Measurements from ENCODE around the gene SLC13A4. TPM values are rescaled to one million over a fixed set of nuclear protein-coding genes. Genes with fewer than 3 reads are reported as not detected.

The SLC13A4 gene
- total and polyA plus RNA-seq, 2 donors (not counting 1 experiment from before 2014, with no cell fraction given), result 0.32 to 0.50 TPM

DNA sequence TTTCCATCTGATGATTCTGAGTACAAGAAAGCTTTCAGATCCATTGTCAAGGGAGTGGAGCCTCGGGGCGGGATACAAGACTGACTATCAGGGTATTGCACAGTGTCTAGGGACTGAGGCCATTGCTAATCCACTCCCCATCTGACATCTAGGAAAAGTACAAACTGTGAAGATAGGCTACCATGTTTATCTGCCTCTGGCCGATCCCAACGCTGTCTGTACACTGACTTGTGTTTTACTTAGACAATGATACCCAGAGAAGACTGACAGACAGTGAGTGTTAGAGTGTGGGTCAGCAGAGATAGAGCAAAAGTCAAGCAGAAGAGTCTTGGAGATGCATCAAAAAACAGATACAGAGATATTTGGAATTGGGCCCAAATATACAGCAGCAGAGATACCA, 3.1 kb upstream of the SLC13A4 start:
- H4K20me1 ChIP-seq (ENCODE audit: control insufficient read depth, extremely low read depth, insufficient read depth, low read length), result no peaks in the 10 kb centered on the region
- H3K36me3 ChIP-seq (ENCODE audit: control insufficient read depth, insufficient read depth, low read length), result peaks cover 8% of the 10 kb centered on the region
- H3K79me2 ChIP-seq (ENCODE audit: control insufficient read depth, insufficient read depth, low read length), result peaks cover 2% of the 10 kb centered on the region
- no peak for TF ChIP-seq EZH2 (IDR thresholded peaks at IDR 0.05; ENCODE audit: low read length, missing control alignments)
- TF ChIP-seq, protein P1, sequence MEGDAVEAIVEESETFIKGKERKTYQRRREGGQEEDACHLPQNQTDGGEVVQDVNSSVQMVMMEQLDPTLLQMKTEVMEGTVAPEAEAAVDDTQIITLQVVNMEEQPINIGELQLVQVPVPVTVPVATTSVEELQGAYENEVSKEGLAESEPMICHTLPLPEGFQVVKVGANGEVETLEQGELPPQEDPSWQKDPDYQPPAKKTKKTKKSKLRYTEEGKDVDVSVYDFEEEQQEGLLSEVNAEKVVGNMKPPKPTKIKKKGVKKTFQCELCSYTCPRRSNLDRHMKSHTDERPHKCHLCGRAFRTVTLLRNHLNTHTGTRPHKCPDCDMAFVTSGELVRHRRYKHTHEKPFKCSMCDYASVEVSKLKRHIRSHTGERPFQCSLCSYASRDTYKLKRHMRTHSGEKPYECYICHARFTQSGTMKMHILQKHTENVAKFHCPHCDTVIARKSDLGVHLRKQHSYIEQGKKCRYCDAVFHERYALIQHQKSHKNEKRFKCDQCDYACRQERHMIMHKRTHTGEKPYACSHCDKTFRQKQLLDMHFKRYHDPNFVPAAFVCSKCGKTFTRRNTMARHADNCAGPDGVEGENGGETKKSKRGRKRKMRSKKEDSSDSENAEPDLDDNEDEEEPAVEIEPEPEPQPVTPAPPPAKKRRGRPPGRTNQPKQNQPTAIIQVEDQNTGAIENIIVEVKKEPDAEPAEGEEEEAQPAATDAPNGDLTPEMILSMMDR (conservative IDR thresholded peaks at IDR 0.05 in 1 of 2, IDR thresholded peaks at IDR 0.05 in 1 of 2; ENCODE audit: low read depth in 1 of 2, low read length in 2 of 2), result no peak
- H3K4me3 ChIP-seq (replicated peaks in 1 of 4; ENCODE audit: control extremely low read depth in 1 of 4, insufficient read depth in 1 of 4, low read depth in 3 of 4, low read length in 4 of 4), result no peak overlapping the region
- H2AFZ ChIP-seq (ENCODE audit: low read length), result no peak overlapping the region
- no peak overlapping the region for H3K27ac ChIP-seq (ENCODE audit: insufficient read depth, low read length)
- no peaks in the 10 kb centered on the region for H3K9me3 ChIP-seq (ENCODE audit: control insufficient read depth, insufficient read depth, low read depth, low read length)
- H3K27me3 ChIP-seq (ENCODE audit: control insufficient read depth, insufficient read depth, low read length), result no peaks in the 10 kb centered on the region
- no peak overlapping the region for H3K9ac ChIP-seq (ENCODE audit: insufficient read depth, low read length)
- H3K4me2 ChIP-seq (ENCODE audit: extremely low read depth, insufficient read depth, low read length), result no peak overlapping the region
- DNase-seq (ENCODE audit: low read depth in 2 of 2), result no peak
- no peaks in the 10 kb centered on the region for H3K4me1 ChIP-seq (ENCODE audit: control insufficient read depth, extremely low read depth, insufficient read depth, low read length)

DNA sequence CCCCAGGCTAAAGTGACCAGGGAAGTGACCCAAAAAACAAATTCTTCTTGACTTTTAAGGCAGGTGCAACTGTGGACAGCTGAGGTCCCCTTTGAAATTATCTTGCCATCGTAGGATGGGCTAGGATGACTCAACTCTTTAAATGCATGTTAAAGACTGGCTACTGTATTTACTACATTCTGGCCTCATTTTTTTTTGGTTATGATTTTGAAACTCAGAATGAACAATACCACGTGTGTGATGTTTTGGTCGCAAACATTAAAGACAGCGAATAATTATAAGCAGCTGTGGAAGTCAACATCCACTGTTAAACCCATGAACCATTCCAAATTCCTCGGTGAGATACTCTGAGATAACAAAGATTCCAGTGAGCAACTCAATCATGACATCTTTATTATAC, 1.2 kb upstream of the SLC13A4 start:
- no peaks in the 10 kb centered on the region for H3K79me2 ChIP-seq (ENCODE audit: control insufficient read depth, insufficient read depth, low read length)
- H4K20me1 ChIP-seq (ENCODE audit: control insufficient read depth, extremely low read depth, insufficient read depth, low read length), result no peaks in the 10 kb centered on the region
- DNase-seq (ENCODE audit: low read depth in 2 of 2), result no peak
- peaks cover 8% of the 10 kb centered on the region for H3K36me3 ChIP-seq (ENCODE audit: control insufficient read depth, insufficient read depth, low read length)
- no peak overlapping the region for H3K27ac ChIP-seq (ENCODE audit: insufficient read depth, low read length)
- H3K9me3 ChIP-seq (ENCODE audit: control insufficient read depth, insufficient read depth, low read depth, low read length), result no peaks in the 10 kb centered on the region
- TF ChIP-seq, protein P1 (conservative IDR thresholded peaks at IDR 0.05 in 1 of 2, IDR thresholded peaks at IDR 0.05 in 1 of 2; ENCODE audit: low read depth in 1 of 2, low read length in 2 of 2), result no peak
- TF ChIP-seq EZH2 (IDR thresholded peaks at IDR 0.05; ENCODE audit: low read length, missing control alignments), result no peak
- no peak overlapping the region for H3K4me2 ChIP-seq (ENCODE audit: extremely low read depth, insufficient read depth, low read length)
- no peak overlapping the region for H3K9ac ChIP-seq (ENCODE audit: insufficient read depth, low read length)
- no peak overlapping the region for H3K4me3 ChIP-seq (replicated peaks in 1 of 4; ENCODE audit: control extremely low read depth in 1 of 4, insufficient read depth in 1 of 4, low read depth in 3 of 4, low read length in 4 of 4)
- H3K4me1 ChIP-seq (ENCODE audit: control insufficient read depth, extremely low read depth, insufficient read depth, low read length), result no peaks in the 10 kb centered on the region
- no peak overlapping the region for H2AFZ ChIP-seq (ENCODE audit: low read length)
- no peaks in the 10 kb centered on the region for H3K27me3 ChIP-seq (ENCODE audit: control insufficient read depth, insufficient read depth, low read length)

DNA sequence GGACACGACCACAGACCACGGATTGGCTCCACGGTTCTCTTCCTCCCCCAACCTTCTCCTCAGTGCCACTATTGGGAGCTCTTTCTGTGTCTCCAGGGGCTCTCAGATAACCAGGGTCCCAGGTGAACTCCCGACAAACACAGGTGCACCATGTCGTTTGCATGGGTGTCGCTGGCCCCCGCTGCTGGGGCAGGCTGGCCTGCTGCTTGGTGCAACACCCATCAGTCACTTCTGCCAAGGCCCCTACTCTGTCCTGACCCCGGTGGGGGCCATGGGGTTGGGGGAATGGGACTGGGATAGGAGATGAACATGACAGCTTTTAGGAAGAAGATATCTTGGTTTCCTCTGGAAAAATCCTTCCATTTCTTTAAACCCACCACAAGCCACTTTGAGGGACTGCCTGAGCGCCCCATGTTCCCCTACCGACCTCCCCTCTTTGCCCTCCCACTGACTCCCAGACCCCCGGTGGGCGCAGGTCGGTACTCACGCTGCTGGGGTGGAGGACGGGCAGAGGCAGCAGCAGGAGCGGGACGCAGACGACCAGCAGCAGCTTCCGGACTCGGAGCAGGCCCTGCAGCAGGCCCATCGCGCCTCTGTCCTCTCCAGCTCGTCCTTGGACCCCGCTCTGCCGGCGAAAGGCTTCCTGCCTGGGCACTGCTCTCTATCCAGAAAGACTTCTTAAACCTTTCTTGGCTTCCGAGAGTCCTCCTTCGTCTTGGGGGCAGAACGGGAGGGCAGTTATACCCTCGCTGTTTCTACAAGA, 894 bp downstream of the SLC13A4 start:
- Histone ChIP-seq H4K20me1 (ENCODE audit: control insufficient read depth, extremely low read depth, insufficient read depth, low read length) (no peaks in the 10 kb centered on the region), H3K9ac (ENCODE audit: insufficient read depth, low read length) (no peak overlapping the region), H3K4me3 (replicated peaks in 1 of 4; ENCODE audit: control extremely low read depth in 1 of 4, insufficient read depth in 1 of 4, low read depth in 3 of 4, low read length in 4 of 4) (no peak overlapping the region), H3K9me3 (ENCODE audit: control insufficient read depth, insufficient read depth, low read depth, low read length) (no peaks in the 10 kb centered on the region), H2AFZ (ENCODE audit: low read length) (no peak overlapping the region), H3K27ac (ENCODE audit: insufficient read depth, low read length) (no peak overlapping the region), H3K4me1 (ENCODE audit: control insufficient read depth, extremely low read depth, insufficient read depth, low read length) (no peaks in the 10 kb centered on the region), H3K36me3 (ENCODE audit: control insufficient read depth, insufficient read depth, low read length) (peaks cover 2% of the 10 kb centered on the region), H3K27me3 (ENCODE audit: control insufficient read depth, insufficient read depth, low read length) (no peaks in the 10 kb centered on the region), H3K79me2 (ENCODE audit: control insufficient read depth, insufficient read depth, low read length) (no peaks in the 10 kb centered on the region), H3K4me2 (ENCODE audit: extremely low read depth, insufficient read depth, low read length) (no peak overlapping the region)
- DNase-seq (ENCODE audit: low read depth in 2 of 2), result no peak
- TF ChIP-seq EZH2 (IDR thresholded peaks at IDR 0.05; ENCODE audit: low read length, missing control alignments), result no peak
- TF ChIP-seq, protein P1 (conservative IDR thresholded peaks at IDR 0.05 in 1 of 2, IDR thresholded peaks at IDR 0.05 in 1 of 2; ENCODE audit: low read depth in 1 of 2, low read length in 2 of 2), result no peak

Measured in fibroblast of lung (primary cell).